HG02884 (cell line): ENCODE results near the gene PPP1R1A.

Source experiments
- ATAC-seq: cut with Tn5 transposase; IDR thresholded peaks from one replicate; pipeline ENCODE4 v1.9.1; 2021; ENCODE audit warnings: mild to moderate bottlenecking, moderate library complexity; ENCODE audit not compliant: unreplicated experiment

The PPP1R1A gene

GRCh38 chr12:54572881-54573280 lies 15.6 kb downstream of the PPP1R1A start:
- no peak for ATAC-seq

GRCh38 chr12:54571193-54572188 lies 17.0 kb downstream of the PPP1R1A start:
- ATAC-seq = no peak

GRCh38 chr12:54569995-54570528 lies 18.4 kb downstream of the PPP1R1A start:
- no peak for ATAC-seq

- ATAC-seq = no peak
Measured at GRCh38 chr12:54569072-54569471, 19.4 kb downstream of the PPP1R1A start.

GRCh38 chr12:54566792-54567191 lies 21.7 kb downstream of the PPP1R1A start:
- no peak for ATAC-seq

- ATAC-seq = no peak
Measured at GRCh38 chr12:54565986-54566544, 22.4 kb downstream of the PPP1R1A start.

GRCh38 chr12:54565310-54565985 lies 23.0 kb downstream of the PPP1R1A start:
- no peak for ATAC-seq

- no peak for ATAC-seq
Measured at GRCh38 chr12:54564768-54565167, 23.7 kb downstream of the PPP1R1A start.

GRCh38 chr12:54563787-54564186 lies 24.7 kb downstream of the PPP1R1A start:
- ATAC-seq = no peak

GRCh38 chr12:54562750-54563356 lies 25.6 kb downstream of the PPP1R1A start:
- ATAC-seq = no peak

GRCh38 chr12:54561164-54561563 lies 27.3 kb downstream of the PPP1R1A start:
- no peak for ATAC-seq

GRCh38 chr12:54560374-54560858 lies 28.0 kb downstream of the PPP1R1A start:
- peak; percentile 99 for ATAC-seq

- no peak for ATAC-seq
Measured at GRCh38 chr12:54558759-54559158, 29.7 kb downstream of the PPP1R1A start.

GRCh38 chr12:54558311-54558710 lies 30.1 kb downstream of the PPP1R1A start:
- ATAC-seq = no peak

GRCh38 chr12:54555670-54556257 lies 32.7 kb downstream of the PPP1R1A start:
- no peak for ATAC-seq

- peak; percentile 28 for ATAC-seq
Measured at GRCh38 chr12:54549774-54550451, 38.5 kb downstream of the PPP1R1A start.

GRCh38 chr12:54546511-54546910 lies 41.9 kb downstream of the PPP1R1A start:
- no peak for ATAC-seq

- ATAC-seq = no peak
Measured at GRCh38 chr12:54544743-54545142, 43.7 kb downstream of the PPP1R1A start.

GRCh38 chr12:54543526-54543925 lies 44.9 kb downstream of the PPP1R1A start:
- no peak for ATAC-seq
